NCI-H2227 (cell line): ENCODE data around the gene SF3A2.
"Not testable (repeated sequence)": the region's sequence is repeated elsewhere in the genome, so short reads cannot be mapped to it uniquely, and the experiment has no call there.

Experiments used
- DNase-seq: peaks from one replicate; lab custom pipeline; 2025; ENCODE audit not compliant: unreplicated experiment; lab: John Stamatoyannopoulos, UW

Gene SF3A2

DNA sequence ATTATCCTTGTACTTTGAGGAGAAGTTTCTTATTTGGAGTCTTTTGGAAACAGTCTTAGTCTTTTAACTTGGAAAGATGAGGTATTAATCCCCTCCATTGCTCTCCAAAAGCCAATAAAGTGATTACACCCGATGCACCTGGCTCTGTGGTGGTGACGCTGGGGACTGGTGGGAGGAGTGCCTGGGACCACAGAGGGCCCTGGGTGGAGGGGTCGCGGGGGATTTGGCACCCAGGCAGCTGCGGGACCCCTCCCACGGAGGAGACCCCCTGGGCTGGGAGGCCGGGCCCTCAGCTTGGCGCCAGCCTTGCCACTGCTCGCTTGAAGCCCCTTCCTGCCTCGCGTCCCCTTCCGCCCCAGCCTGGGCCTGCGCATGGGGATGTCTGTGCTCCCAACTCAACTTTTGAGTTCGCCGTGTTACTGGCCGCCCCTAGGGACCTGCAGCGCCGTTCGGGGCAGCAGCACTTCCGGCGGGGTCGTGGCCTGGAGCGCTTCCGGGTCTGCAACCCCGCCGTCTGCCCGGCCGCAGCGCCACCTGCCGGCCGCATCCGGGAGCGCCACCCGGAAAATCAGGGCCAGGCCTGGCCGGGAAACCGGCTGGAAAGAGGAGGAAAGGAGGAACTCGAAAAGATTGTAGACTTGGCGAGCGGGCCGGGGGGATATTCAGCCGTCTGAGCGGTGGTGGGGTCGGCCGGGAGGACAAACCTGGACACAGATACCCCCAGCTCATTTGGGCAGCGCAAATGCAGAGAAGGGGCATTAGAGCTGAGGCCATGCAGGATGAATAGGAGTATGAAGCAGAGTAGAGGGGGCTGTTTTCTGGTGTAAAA, 36.9 kb downstream of the SF3A2 start:
- DNase-seq: peak; percentile 35

DNA sequence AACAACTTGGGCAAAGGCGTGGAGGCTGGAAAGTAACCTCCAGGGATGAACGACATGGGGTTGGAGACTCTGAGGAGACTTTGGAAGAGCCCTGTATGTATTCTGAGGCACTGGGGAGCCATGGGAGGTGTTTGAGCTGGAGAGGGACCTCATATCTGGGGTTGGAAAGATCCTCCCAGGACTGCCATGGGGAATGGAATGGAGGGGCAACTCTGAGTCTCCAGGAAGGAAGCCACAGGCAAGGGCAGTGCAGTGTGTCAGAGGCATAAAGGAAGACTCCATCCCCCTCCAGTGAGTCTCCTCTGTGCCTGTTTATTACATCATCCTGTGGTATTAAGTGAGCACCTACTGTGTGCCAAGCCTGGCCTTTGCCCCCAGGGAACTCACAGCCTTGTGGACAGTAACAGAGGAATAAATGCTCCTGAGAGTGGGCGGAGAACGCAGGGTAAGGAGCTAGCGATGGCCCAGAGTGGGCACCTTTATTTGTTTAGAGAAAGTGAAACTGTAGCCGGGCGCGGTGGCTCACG, 37.6 kb downstream of the SF3A2 start:
- no peak for DNase-seq

DNA sequence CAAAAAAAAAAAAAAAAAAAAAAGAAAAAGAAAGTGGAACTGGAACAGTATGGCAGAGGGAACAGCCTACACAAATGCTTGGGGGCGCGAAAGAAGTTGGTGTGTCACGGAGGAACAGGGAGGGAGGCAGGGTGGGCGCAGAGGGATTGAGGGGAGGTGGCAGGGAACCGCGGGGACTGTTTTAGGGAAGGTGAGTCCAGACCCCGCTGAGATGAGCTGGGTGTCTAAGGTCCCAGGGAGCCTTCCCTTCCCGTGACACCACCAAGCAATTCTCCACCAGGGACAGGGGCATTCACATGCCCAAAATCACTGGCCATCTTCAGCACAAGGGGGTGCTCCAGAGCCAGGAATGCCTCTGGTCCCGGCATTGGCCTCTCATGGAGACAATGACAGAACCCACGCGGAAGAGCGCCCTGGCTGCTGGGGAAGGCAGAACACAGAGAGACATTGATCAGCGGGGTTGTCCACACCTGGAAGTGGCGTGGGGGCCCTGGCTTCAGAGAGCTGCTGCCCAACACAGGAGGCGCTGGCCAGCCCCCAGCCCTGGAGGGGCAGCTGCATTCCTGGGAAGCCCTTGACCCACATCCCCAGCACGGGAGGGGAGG, 38.4 kb downstream of the SF3A2 start:
- no peak for DNase-seq

GRCh38 chr19:2275588-2276428, 39.2 kb downstream of the SF3A2 start:
- DNase-seq: no peak

DNA sequence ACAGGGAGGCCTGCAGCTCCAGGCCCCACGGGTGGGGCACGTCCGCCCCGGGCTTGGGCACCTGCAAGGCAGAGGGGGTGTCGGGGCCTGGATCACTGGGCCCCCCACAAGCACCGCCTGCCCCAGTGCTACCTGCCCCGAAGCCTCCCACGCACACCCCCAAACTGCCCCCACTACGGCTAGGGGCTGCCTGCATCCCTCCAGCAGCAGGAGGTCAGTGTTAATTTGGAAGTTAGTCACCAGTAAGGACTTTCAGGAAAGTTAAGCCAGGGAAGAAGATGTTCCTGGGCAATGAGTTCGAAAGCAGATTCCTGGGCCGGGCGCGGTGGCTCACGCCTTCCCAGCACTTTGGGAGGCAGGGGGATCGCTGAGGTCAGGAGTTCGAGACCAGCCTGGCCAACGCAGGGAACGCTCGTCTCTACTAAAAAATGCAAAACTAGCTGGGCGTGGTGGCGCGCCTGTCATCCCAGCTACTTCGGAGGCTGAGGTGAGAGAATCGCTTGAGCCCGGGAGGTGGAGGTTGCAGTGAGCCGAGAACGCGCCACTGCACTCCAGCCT, 39.9 kb downstream of the SF3A2 start:
- DNase-seq: no peak

DNA sequence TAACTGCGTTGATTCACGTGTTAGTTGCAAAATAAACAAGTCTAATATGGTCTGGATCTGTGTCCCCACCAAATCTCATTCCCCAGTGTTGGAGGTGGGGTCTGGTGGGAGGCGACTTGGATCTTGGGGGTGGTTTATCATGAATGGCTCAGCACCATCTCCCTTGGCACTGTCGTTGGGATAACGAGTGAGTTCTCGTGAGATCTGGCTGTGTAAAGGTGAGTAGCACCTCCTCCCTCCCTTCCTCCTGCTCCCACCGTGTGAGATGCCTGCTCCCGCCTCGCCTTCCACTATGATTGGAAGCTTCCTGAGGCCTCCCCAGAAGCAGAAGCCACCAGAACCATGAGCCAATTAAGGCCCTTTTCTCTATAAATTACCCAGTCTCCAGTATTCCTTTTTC, 40.5 kb downstream of the SF3A2 start:
- no peak for DNase-seq

DNA sequence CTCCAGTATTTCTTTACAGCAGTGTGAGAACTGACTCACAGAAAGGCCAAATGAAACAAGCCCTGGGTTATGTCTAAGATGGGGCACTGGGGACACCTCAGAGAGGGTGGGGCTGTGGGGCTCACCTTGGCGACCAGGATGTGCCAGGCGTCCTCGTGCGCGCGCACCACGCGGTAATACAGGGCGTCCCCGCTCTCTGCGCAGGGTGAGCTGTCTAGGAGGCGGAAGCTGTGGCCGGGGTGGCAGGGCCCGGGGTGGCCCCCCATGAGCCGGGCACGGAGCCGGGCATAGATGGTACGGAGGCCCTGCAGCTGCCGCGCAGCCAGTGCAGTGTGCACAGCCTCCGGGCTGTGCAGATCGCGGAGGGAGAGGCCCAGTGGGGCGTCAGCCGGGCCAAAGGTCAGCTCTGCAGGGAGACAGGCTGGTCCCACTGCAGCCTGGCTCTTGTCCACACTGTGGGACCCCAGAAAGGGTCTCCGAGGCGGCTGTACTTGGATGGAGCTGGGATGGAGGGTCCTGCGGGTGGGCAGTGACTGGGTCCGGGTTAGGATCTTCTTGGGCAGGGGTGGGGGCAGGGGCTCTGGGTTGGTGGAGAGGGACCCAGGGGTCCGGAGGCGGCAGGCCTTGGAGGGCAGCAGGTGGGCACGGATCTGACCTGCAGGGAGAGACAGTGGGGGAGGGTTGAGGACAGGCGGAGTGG, 42.0 kb downstream of the SF3A2 start:
- no peak for DNase-seq

DNA sequence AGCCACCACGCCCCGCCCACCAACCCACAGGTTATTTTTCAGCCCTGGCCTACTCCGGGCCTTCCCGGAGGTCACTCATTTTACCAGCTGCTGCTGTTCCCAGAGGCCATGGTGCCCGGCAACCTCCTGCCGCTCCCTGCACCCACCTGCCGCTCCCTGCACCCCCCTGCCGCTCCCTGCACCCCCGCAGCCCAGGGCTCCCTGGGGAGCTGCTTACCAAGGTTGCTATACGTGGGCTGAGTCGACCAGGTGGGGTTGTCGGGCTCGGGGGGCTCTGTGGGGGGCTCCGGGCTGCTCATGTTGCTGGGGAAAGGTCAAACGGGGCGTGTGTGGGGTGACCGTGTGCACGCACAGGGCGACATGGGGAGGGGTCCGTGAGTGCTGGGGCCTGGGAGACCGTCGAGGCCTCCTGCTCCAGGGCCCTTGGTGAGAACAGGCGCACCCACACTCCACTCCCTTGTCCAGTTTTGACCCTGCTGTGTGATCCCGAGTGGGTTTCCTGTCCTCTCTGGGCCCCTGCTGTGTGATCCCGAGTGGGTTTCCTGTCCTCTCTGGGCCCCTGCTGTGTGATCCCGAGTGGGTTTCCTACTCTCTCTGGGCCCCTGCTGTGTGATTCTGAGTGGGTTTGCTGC, 44.1 kb downstream of the SF3A2 start:
- no peak for DNase-seq

DNA sequence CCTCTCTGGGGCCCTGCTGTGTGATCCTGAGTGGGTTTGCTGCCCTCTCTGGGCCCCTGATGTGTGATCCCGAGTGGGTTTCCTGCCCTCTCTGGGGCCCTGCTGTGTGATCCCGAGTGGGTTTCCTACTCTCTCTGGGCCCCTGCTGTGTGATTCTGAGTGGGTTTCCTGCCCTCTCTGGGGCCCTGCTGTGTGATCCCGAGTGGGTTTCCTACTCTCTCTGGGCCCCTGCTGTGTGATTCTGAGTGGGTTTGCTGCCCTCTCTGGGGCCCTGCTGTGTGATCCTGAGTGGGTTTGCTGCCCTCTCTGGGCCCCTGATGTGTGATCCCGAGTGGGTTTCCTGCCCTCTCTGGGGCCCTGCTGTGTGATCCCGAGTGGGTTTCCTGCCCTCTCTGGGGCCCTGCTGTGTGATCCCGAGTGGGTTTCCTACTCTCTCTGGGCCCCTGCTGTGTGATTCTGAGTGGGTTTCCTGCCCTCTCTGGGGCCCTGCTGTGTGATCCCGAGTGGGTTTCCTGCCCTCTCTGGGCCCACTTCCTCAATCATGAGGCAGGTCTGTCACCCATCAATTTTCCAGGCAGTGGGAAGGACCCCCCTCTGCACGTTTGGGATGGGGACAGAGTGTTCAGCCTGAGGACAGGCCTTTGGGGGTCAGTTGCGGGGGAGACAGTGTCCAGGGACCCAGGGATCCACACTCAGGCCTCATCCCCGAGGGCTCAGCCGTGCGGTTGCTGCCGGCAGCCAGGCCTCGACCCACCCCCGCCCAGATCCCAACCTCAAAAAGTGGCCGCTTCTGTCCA, 44.8 kb downstream of the SF3A2 start:
- not testable (repeated sequence) for DNase-seq

DNA sequence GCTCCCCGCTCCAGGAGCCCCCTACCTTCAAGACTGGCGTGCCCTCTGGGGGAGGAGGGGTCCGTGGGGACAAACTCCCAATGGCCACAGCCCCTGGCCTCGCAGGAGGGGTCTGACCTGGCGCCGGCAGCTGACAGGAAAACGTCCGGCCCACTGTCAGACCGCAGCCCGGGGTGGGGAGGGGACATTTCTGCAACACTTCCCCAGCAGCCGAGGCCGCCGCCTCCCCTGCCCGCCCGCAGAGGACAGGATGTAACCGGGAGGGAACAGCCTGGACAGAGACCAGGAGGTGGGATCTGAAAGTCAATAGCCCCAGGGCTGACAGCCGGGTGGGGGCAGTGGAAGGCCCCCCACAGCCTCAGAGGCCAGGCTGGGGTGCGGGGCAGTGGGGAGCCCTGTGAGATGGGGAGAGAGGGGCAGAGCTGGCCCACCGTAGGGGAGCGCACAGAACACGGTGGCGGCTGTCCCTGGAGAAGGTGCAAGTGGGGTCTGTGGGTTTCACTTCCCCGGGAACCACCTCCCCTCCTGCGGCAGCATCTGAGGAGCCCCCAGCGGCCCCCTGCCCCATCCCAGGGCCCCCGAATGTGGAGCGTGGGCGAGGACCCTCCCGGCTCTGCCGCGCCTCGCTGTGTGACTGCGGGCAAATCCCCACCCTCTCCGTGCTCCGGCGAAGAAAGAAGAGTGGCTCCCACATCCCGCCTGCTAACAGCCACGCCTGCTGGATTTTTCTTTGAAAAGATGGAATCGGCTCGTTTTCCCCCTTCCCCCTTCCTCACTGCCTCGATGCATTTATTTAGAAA, 45.6 kb downstream of the SF3A2 start, which contains the start of gene PEAK3:
TSS of gene PEAK3 (minus strand) at position 114 of the 800 bp plus-strand sequence. CDS start 1,244 bp downstream, outside the sequence.
- DNase-seq: no peak

GRCh38 chr19:2282862-2283237, 46.2 kb downstream of the SF3A2 start:
- no peak for DNase-seq

- no peak for DNase-seq
Observed at GRCh38 chr19:2283835-2284507, 47.3 kb downstream of the SF3A2 start.

GRCh38 chr19:2286402-2287140, 49.9 kb downstream of the SF3A2 start:
- no peak for DNase-seq

DNA sequence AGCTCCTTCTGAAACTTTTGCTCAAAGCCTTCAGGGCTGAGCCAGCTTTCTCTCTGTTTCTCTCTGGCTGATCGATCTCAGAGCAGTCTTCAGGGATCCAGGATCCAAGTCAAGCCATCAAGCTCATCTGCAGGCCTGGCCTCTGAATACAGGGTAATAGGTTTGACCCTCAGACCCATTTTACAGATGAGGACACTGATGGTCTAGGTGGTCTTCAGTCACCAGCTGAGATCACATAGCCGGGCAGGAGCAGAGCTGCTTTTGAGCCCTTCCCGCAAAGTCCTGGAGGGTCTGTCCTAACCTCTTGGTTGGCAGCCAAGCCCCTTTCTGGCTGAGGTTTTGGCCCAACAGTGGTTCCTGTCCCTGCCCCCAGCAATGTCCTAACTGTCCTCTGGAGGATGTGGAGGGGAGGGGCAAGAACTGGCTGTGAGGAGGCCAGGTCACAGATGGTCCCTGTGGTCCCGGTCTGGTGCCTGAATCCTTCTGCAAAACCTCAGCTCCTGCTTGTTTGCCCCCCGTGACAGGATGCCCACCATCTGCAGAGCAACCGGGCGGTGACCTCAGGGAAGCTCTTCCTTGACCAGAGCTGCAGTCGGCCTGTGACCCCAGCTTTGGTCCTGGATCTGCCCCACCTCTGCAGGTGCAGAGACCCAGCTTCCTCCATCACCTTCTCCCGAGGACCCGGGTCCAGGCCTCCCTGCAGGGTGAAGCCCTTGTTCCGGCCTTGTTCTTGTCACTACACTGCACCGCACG, 51.1 kb downstream of the SF3A2 start:
- no peak for DNase-seq

GRCh38 chr19:2288338-2288817, 51.8 kb downstream of the SF3A2 start:
- DNase-seq: no peak
